Measurements from ENCODE around the gene CDON.

DNA sequence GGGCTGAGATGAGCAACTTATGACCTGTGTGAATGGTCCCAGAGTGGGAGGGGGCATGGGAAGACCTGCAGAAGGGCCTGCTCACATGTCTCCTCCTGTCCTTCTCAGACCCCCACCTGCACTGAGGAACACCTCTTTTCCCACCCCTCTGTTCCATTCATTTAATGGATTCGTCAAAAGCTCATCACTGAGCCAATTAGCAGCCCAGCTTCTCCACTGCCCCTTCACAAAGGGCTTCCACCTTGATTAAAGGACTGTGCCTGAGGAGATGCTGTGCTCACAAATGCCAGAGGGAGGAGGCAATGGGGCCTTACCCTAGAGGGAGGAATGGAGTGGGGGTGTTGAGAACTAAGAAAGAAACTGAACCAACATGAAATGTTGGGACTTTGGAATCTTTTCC is 14.0 kb upstream of the CDON start:
- TF ChIP-seq GATA2 (IDR thresholded peaks at IDR 0.05; ENCODE audit: low read depth, low read length), result no peak
- no peak for TF ChIP-seq GATA3 (IDR thresholded peaks at IDR 0.05; ENCODE audit: low read depth, low read length)
